ENCODE measurements around the gene TNFSF8. TPM values are rescaled to one million over a fixed set of nuclear protein-coding genes. Genes with fewer than 3 reads are reported as not detected.
A peak's percentile ranks its signal among the peaks of the same experiment; 100 is the strongest.

The TNFSF8 gene
- total RNA-seq, 1 donor from 2014 or later = 0.63 TPM

DNA sequence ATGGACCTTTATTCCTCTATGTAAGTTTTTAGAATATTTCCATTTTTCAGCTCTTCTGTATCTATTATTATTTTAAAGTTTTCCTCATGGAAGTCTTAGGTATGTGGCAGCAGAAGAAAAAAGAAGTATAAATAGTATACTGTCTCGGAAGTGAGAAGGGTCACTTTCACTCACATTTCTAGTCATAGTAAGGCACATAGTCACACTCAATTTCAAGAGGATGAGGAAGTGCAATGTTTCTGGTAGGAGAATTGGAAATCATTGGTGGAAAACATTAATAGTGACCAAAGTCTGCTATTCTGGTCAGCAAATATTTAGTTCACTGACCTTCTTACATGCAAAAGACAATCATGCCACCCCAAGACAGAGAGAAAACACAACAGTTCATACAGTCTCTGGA is 35.2 kb upstream of the TNFSF8 start:
- peaks cover 40% of the 10 kb centered on the region for H3K9me3 ChIP-seq (replicated peaks)
- peaks cover 22% of the 10 kb centered on the region for H3K27me3 ChIP-seq (ENCODE audit: low read depth)
- intact Hi-C loops (cut with micrococcal nuclease) = no loop called here
- no peak for DNase-seq
- H3K4me1 ChIP-seq = no peaks in the 10 kb centered on the region
- H3K4me3 ChIP-seq = no peak overlapping the region
- TF ChIP-seq, protein P1, sequence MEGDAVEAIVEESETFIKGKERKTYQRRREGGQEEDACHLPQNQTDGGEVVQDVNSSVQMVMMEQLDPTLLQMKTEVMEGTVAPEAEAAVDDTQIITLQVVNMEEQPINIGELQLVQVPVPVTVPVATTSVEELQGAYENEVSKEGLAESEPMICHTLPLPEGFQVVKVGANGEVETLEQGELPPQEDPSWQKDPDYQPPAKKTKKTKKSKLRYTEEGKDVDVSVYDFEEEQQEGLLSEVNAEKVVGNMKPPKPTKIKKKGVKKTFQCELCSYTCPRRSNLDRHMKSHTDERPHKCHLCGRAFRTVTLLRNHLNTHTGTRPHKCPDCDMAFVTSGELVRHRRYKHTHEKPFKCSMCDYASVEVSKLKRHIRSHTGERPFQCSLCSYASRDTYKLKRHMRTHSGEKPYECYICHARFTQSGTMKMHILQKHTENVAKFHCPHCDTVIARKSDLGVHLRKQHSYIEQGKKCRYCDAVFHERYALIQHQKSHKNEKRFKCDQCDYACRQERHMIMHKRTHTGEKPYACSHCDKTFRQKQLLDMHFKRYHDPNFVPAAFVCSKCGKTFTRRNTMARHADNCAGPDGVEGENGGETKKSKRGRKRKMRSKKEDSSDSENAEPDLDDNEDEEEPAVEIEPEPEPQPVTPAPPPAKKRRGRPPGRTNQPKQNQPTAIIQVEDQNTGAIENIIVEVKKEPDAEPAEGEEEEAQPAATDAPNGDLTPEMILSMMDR (IDR thresholded peaks at IDR 0.05; ENCODE audit: borderline replicate concordance) = no peak
- H3K36me3 ChIP-seq = no peaks in the 10 kb centered on the region
- H3K27ac ChIP-seq (replicated peaks) = no peak overlapping the region

DNA sequence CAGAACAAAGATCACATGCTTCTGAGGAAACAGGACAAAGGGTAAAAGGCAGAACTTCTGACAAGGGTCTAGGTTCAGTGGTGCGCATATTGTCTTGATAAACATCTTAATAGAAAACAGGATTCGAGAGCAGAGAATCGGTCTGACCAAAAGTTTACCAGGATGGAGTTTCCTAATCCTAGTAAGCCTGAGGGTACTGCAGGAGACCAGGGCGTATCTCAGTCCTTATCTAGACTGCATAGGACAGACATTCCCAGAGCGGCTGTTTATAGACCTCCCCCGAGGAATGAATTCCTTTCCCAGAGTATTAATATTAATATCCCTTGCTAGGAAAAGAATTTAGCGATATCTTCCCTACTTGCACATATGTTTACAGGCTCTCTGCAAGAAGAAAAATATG is 32.4 kb upstream of the TNFSF8 start:
- Histone ChIP-seq H3K27ac (replicated peaks) (no peak overlapping the region), H3K9me3 (replicated peaks) (peaks cover 52% of the 10 kb centered on the region), H3K4me3 (no peak overlapping the region), H3K36me3 (no peaks in the 10 kb centered on the region), H3K27me3 (ENCODE audit: low read depth) (peaks cover 24% of the 10 kb centered on the region), H3K4me1 (no peaks in the 10 kb centered on the region)
- intact Hi-C loops (cut with micrococcal nuclease) = no loop called here
- no peak for DNase-seq
- TF ChIP-seq, protein P1 (IDR thresholded peaks at IDR 0.05; ENCODE audit: borderline replicate concordance) = no peak

DNA sequence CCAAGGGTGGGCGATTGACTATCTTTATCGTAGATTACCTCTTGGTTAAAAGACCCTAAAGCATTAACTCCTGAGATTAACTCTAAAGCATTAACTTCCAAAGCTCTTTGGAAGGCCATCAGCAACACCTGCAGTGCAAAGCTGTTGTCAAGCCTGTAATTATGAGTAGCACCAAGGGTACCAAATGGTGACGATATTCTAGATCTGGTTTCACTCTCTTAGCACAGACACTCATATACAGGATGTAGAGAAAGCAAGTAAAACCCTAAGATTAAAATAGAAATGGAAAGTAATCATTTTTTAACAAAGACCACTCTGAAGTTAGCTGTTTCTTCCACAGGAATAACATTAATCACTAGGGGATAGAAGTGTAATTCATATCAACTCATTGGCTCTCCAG is 29.9 kb upstream of the TNFSF8 start:
- TF ChIP-seq, protein P1 (IDR thresholded peaks at IDR 0.05; ENCODE audit: borderline replicate concordance) = no peak
- H3K36me3 ChIP-seq = no peaks in the 10 kb centered on the region
- intact Hi-C loops (cut with micrococcal nuclease) = no loop called here
- H3K4me1 ChIP-seq = no peaks in the 10 kb centered on the region
- H3K27ac ChIP-seq (replicated peaks) = no peak overlapping the region
- H3K27me3 ChIP-seq (ENCODE audit: low read depth) = peaks cover 50% of the 10 kb centered on the region
- peaks cover 42% of the 10 kb centered on the region for H3K9me3 ChIP-seq (replicated peaks)
- DNase-seq = no peak
- H3K4me3 ChIP-seq = no peak overlapping the region

DNA sequence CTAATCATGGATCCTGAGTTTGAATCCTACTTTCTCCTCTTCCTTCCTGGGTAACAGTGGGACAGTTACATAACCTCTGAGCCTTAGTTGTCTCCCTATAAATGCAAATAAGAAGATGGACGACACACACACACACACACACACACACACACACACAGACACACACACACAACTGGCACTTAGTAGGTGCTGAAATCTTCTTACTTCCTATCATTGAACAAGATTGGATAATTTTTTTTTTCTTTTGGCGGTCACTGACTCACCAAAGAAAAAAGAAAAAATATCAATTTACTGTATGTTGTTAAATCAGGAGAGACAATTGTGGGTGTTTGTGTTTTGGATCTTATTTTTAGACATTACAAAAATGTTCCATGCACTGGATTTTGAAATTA is 28.4 kb upstream of the TNFSF8 start:
- Histone ChIP-seq H3K4me1 (no peaks in the 10 kb centered on the region), H3K27ac (replicated peaks) (no peak overlapping the region)
- TF ChIP-seq, protein P1 (IDR thresholded peaks at IDR 0.05; ENCODE audit: borderline replicate concordance) = no peak

DNA sequence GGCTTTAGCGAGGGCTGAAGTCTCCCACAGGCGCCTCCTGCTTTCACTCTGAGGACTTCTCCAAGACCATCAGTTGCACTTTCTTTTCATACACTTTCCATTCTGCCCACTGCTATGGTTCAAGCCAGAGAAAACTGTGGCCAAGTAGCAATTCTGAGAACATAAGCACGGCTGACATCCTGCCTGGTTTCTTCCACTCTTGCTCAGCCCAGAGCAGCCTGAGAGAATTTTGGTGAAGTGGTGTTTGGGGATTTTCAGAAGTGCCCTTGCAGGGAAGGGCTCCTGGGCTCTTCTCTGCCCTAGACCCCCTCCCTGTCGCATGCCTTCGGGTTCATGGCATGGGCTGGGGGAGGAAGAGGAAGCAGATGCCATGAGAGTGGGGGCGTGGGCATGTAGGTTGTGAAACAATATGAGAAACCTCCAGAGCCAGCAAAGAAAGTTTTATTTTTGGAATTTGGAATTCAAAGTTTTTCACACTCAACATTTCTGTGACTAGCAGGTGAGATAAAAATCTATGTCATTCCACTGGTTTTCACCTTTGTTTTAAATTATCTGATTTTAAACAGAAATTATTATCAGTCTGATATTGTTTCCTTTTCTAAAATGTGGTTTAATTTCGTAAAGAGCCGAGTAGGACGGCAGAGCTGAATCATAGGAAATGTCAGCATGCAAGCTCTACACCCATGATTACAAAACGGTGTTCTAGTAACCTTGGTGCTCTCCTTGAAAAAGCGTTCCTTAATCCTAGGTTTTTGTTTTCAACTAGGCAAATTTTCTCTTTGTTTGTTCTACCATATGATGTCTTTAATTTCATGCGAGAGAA is 27.8 kb upstream of the TNFSF8 start:
- DNase-seq = peak; percentile 41
- Histone ChIP-seq H3K36me3 (no peaks in the 10 kb centered on the region), H3K4me3 (no peak overlapping the region), H3K27me3 (ENCODE audit: low read depth) (peaks cover 69% of the 10 kb centered on the region), H3K9me3 (replicated peaks) (peaks cover 33% of the 10 kb centered on the region), H3K4me1 (no peaks in the 10 kb centered on the region), H3K27ac (replicated peaks) (peak overlapping the region; percentile 28)
- TF ChIP-seq, protein P1 (IDR thresholded peaks at IDR 0.05; ENCODE audit: borderline replicate concordance) = no peak
- intact Hi-C loops (cut with micrococcal nuclease) = no loop called here

More for the DNA sequence above, 28.4 kb upstream of the TNFSF8 start:
- Histone ChIP-seq H3K9me3 (replicated peaks) (peaks cover 39% of the 10 kb centered on the region), H3K27me3 (ENCODE audit: low read depth) (peaks cover 63% of the 10 kb centered on the region), H3K36me3 (no peaks in the 10 kb centered on the region), H3K4me3 (no peak overlapping the region)
- no peak for DNase-seq
- intact Hi-C loops (cut with micrococcal nuclease) = no loop called here

Measured in left ventricle myocardium inferior (tissue), 1 donor.